Renal pelvis (tissue), 4 donors: ENCODE data around the gene SND1. TPM values are rescaled to one million over a fixed set of nuclear protein-coding genes. Genes with fewer than 3 reads are reported as not detected.

Experiments used
- DNase-seq: peaks from one replicate; pipeline ENCODE4 v3.0.0-alpha.2; 2013
- polyA plus RNA-seq, 3 donors: library from polyadenylated mRNA; unstranded; fragments of 120-200 nt; gene quantifications; one replicate each; pipeline ENCODE4 v1.2.1, GENCODE V29; 2013; ENCODE audit not compliant: insufficient read length in 3 of 3

The SND1 gene
- polyA plus RNA-seq, 3 donors: 135 to 142 (median 137) TPM

GRCh38 chr7:127793582-127793981 is 141.6 kb downstream of the SND1 start:
- no peak for DNase-seq

- no peak for DNase-seq
These were observed 142.1 kb downstream of the SND1 start for GRCh38 chr7:127794136-127794535.

GRCh38 chr7:127794551-127794950 is 142.6 kb downstream of the SND1 start:
- no peak for DNase-seq

- no peak for DNase-seq
These were observed 146.0 kb downstream of the SND1 start for GRCh38 chr7:127798023-127798422.

- no peak for DNase-seq
These were observed 146.9 kb downstream of the SND1 start for GRCh38 chr7:127798769-127799372.

GRCh38 chr7:127799535-127800305 is 147.7 kb downstream of the SND1 start:
- DNase-seq: no peak

GRCh38 chr7:127802845-127803244 is 150.9 kb downstream of the SND1 start:
- no peak for DNase-seq

GRCh38 chr7:127803626-127804025 is 151.6 kb downstream of the SND1 start:
- no peak for DNase-seq

GRCh38 chr7:127807340-127807739 is 155.3 kb downstream of the SND1 start:
- DNase-seq: no peak

- DNase-seq: no peak
These were observed 155.8 kb downstream of the SND1 start for GRCh38 chr7:127807829-127808228.

- DNase-seq: no peak
These were observed 157.3 kb downstream of the SND1 start for GRCh38 chr7:127809261-127809702.

GRCh38 chr7:127810113-127810512 is 158.1 kb downstream of the SND1 start:
- DNase-seq: no peak

GRCh38 chr7:127810696-127811660 is 159.0 kb downstream of the SND1 start:
- no peak for DNase-seq

- DNase-seq: no peak
These were observed 160.5 kb downstream of the SND1 start for GRCh38 chr7:127812540-127812939.

- DNase-seq: no peak
These were observed 162.1 kb downstream of the SND1 start for GRCh38 chr7:127813991-127814541.

- DNase-seq: no peak
These were observed 163.7 kb downstream of the SND1 start for GRCh38 chr7:127815631-127816145.

- DNase-seq: no peak
These were observed 164.6 kb downstream of the SND1 start for GRCh38 chr7:127816354-127817190.

- DNase-seq: no peak
These were observed 165.5 kb downstream of the SND1 start for GRCh38 chr7:127817466-127817865.

- DNase-seq: no peak
These were observed 166.3 kb downstream of the SND1 start for GRCh38 chr7:127818306-127818705.

- peak; percentile 24 for DNase-seq
These were observed 168.2 kb downstream of the SND1 start for GRCh38 chr7:127819975-127820731.
